Bronchial epithelial cell (primary cell): ENCODE data around the gene MAP3K9. TPM values are rescaled to one million over a fixed set of nuclear protein-coding genes. Genes with fewer than 3 reads are reported as not detected.

Experiments
- DNase-seq: peaks from one replicate; pipeline ENCODE4 v3.0.0-alpha.2; 2010; ENCODE audit warnings: low read depth
- FAIRE-seq: peaks from 2 replicates; lab custom pipeline; 2011; peaks lifted over from hg19 to GRCh38; lab: Jason Lieb, UNC
- H3K27me3 ChIP-seq: 2 replicates; pipeline ENCODE4 v1.5.1; 2011; ENCODE audit warnings: low read length; ENCODE audit not compliant: control insufficient read depth, insufficient read depth
- H3K36me3 ChIP-seq: 2 replicates; pipeline ENCODE4 v1.5.1; 2011; ENCODE audit warnings: low read length; ENCODE audit not compliant: control insufficient read depth, insufficient read depth
- H3K4me3 ChIP-seq: 2 replicates; pipeline ENCODE4 v1.5.1; 2011; ENCODE audit warnings: mild to moderate bottlenecking, low read depth, low read length, control low read depth
- CTCF ChIP-seq: IDR thresholded peaks from 2 replicates; pipeline ENCODE4 v1.5.1; 2011; ENCODE audit warnings: mild to moderate bottlenecking, moderate library complexity, low read length, control low read depth, inconsistent platforms; ENCODE audit not compliant: insufficient read depth, severe bottlenecking
- total RNA-seq: library from RNA; depleted of rRNA; stranded (reverse); fragments of >200 nt; gene quantifications from 2 replicates; pipeline ENCODE4 v1.2.1, GENCODE V29; 2014

MAP3K9 gene
- total RNA-seq, 1 donor from 2014 or later, result 11.6 TPM

GRCh38 chr14:70847406-70848090, 38.2 kb upstream of the MAP3K9 start:
- Histone ChIP-seq H3K36me3 (no peaks in the 10 kb centered on the region), H3K4me3 (no peak overlapping the region), H3K27me3 (no peaks in the 10 kb centered on the region)
- FAIRE-seq (no peak), DNase-seq (no peak)
- TF ChIP-seq CTCF, result no peak

GRCh38 chr14:70845601-70846000, 36.3 kb upstream of the MAP3K9 start:
- Histone ChIP-seq H3K4me3 (no peak overlapping the region), H3K36me3 (no peaks in the 10 kb centered on the region), H3K27me3 (no peaks in the 10 kb centered on the region)
- TF ChIP-seq CTCF, result no peak
- no peak for DNase-seq
- FAIRE-seq, result no peak

- FAIRE-seq, result no peak
- TF ChIP-seq CTCF, result no peak
- H3K27me3 ChIP-seq, result no peaks in the 10 kb centered on the region
- H3K36me3 ChIP-seq, result no peaks in the 10 kb centered on the region
- H3K4me3 ChIP-seq, result no peak overlapping the region
- no peak for DNase-seq
Measured at GRCh38 chr14:70842851-70843462, 33.6 kb upstream of the MAP3K9 start.

- no peak for FAIRE-seq
- no peak for TF ChIP-seq CTCF
Measured at GRCh38 chr14:70838076-70838475, 28.8 kb upstream of the MAP3K9 start.

GRCh38 chr14:70836946-70837345, 27.6 kb upstream of the MAP3K9 start:
- DNase-seq, result peak; percentile 52

More at GRCh38 chr14:70838076-70838475, 28.8 kb upstream of the MAP3K9 start:
- no peak for DNase-seq
- no peaks in the 10 kb centered on the region for H3K27me3 ChIP-seq
- H3K36me3 ChIP-seq, result no peaks in the 10 kb centered on the region
- H3K4me3 ChIP-seq, result no peak overlapping the region

More at GRCh38 chr14:70836946-70837345, 27.6 kb upstream of the MAP3K9 start:
- no peak for FAIRE-seq
- no peak for TF ChIP-seq CTCF
- H3K4me3 ChIP-seq, result no peak overlapping the region
- H3K36me3 ChIP-seq, result no peaks in the 10 kb centered on the region
- H3K27me3 ChIP-seq, result no peaks in the 10 kb centered on the region
